DND-41 (cell line): ENCODE measurements around the gene GLB1L.

ENCODE experiments used
- ATAC-seq: fragments of 200-7000 bp; cut with Tn5 transposase; 3 replicates; pipeline ENCODE4 v1.9.1; 2021; ENCODE audit warnings: low read depth; ENCODE audit not compliant: insufficient read depth
- DNase-seq: peaks from one replicate; pipeline ENCODE4 v3.0.0-alpha.2; 2020
- H2AFZ ChIP-seq: 2 replicates; pipeline ENCODE4 v1.6.0; 2012; ENCODE audit warnings: low read depth, low read length
- H3K27ac ChIP-seq: 2 replicates; pipeline ENCODE4 v1.5.1; 2012; ENCODE audit warnings: low read length, inconsistent platforms
- H3K27me3 ChIP-seq: fragments of 200-600 bp; sonication (generic); 2 replicates; pipeline ENCODE4 v1.6.0; 2012; ENCODE audit warnings: low read length, mild to moderate bottlenecking, inconsistent platforms; ENCODE audit not compliant: insufficient read depth, poor library complexity
- H3K36me3 ChIP-seq: 2 replicates; pipeline ENCODE4 v1.5.1; 2012; ENCODE audit warnings: low read length, inconsistent platforms; ENCODE audit not compliant: insufficient read depth
- H3K4me1 ChIP-seq: 2 replicates; pipeline ENCODE4 v1.5.1; 2012; ENCODE audit warnings: mild to moderate bottlenecking, low read length; ENCODE audit not compliant: insufficient read depth
- H3K4me2 ChIP-seq: 2 replicates; pipeline ENCODE4 v1.6.0; 2012; ENCODE audit warnings: mild to moderate bottlenecking, moderate library complexity, low read length, inconsistent platforms; ENCODE audit not compliant: insufficient read depth
- H3K4me3 ChIP-seq, 2 experiments: fragments of 200-600 bp in 1 of 2; shearing (Covaris generic) in 1 of 2; 2 replicates each; pipeline ENCODE4 v1.5.1; 2012 to 2016; ENCODE audit warnings: inconsistent platforms in 2 of 2, low read length in 2 of 2, mild to moderate bottlenecking in 2 of 2, low read depth in 1 of 2, moderate library complexity in 1 of 2
- H3K79me2 ChIP-seq: 2 replicates; pipeline ENCODE4 v1.6.0; 2012; ENCODE audit warnings: low read length, inconsistent platforms; ENCODE audit not compliant: insufficient read depth
- H3K9ac ChIP-seq: 2 replicates; pipeline ENCODE4 v1.6.0; 2012; ENCODE audit warnings: low read depth, mild to moderate bottlenecking, inconsistent platforms, low read length, moderate library complexity
- H3K9me3 ChIP-seq: 2 replicates; pipeline ENCODE4 v1.5.1; 2012; ENCODE audit warnings: low read length, moderate library complexity, mild to moderate bottlenecking, inconsistent platforms; ENCODE audit not compliant: insufficient read depth, severe bottlenecking
- H4K20me1 ChIP-seq: 2 replicates; pipeline ENCODE4 v1.6.0; 2012; ENCODE audit warnings: low read length; ENCODE audit not compliant: insufficient read depth
- CTCF ChIP-seq: IDR thresholded peaks from 2 replicates; pipeline ENCODE4 v1.5.1; 2012; ENCODE audit warnings: borderline replicate concordance, low read length, moderate library complexity, mild to moderate bottlenecking; ENCODE audit not compliant: poor library complexity, severe bottlenecking; ENCODE audit errors: extremely low read depth
- EZH2 ChIP-seq: IDR thresholded peaks from 3 replicates; pipeline ENCODE4 v1.6.1; 2012; ENCODE audit warnings: borderline replicate concordance, low read depth, mild to moderate bottlenecking, moderate library complexity, low read length, inconsistent platforms; ENCODE audit not compliant: severe bottlenecking

The GLB1L gene

GRCh38 chr2:219223831-219224610, 21.2 kb downstream of the GLB1L start:
- H4K20me1 ChIP-seq, result peaks cover 8% of the 10 kb centered on the region; the same call in 1 of the 2 replicates
- no peak for DNase-seq
- H3K9me3 ChIP-seq, result no peaks in the 10 kb centered on the region
- no peak for TF ChIP-seq CTCF
- TF ChIP-seq EZH2, result no peak
- peaks cover 84% of the 10 kb centered on the region for H3K36me3 ChIP-seq
- H2AFZ ChIP-seq, result no peak overlapping the region
- H3K27me3 ChIP-seq, result no peaks in the 10 kb centered on the region
- no peak overlapping the region for H3K4me3 ChIP-seq
- peaks cover 25% of the 10 kb centered on the region for H3K79me2 ChIP-seq
- no peak overlapping the region for H3K27ac ChIP-seq
- H3K4me1 ChIP-seq, result peaks cover 19% of the 10 kb centered on the region
- no peak for ATAC-seq
- H3K4me2 ChIP-seq, result no peak overlapping the region
- no peak overlapping the region for H3K9ac ChIP-seq

- Histone ChIP-seq H3K9me3 (no peaks in the 10 kb centered on the region), H3K27ac (no peak overlapping the region), H3K79me2 (peaks cover 5% of the 10 kb centered on the region), H3K9ac (no peak overlapping the region), H3K4me2 (no peak overlapping the region), H2AFZ (no peak overlapping the region), H3K4me3 (no peak overlapping the region), H3K27me3 (no peaks in the 10 kb centered on the region), H4K20me1 (peaks cover 3% of the 10 kb centered on the region; the same call in 1 of the 2 replicates), H3K36me3 (peaks cover 78% of the 10 kb centered on the region), H3K4me1 (peaks cover 14% of the 10 kb centered on the region)
- ATAC-seq (no peak), DNase-seq (no peak)
- TF ChIP-seq EZH2, result no peak
- TF ChIP-seq CTCF, result no peak
Measured at GRCh38 chr2:219221957-219222518, 23.2 kb downstream of the GLB1L start.

- no peaks in the 10 kb centered on the region for H3K79me2 ChIP-seq
- H3K36me3 ChIP-seq, result peaks cover 74% of the 10 kb centered on the region
- peaks cover 3% of the 10 kb centered on the region; the same call in 1 of the 2 replicates for H4K20me1 ChIP-seq
- H3K9ac ChIP-seq, result no peak overlapping the region
- H3K9me3 ChIP-seq, result no peaks in the 10 kb centered on the region
- no peak for TF ChIP-seq CTCF
- TF ChIP-seq EZH2, result no peak
- H3K4me3 ChIP-seq, result no peak overlapping the region
- H2AFZ ChIP-seq, result no peak overlapping the region
- no peaks in the 10 kb centered on the region for H3K27me3 ChIP-seq
- no peak overlapping the region for H3K27ac ChIP-seq
- no peak overlapping the region for H3K4me2 ChIP-seq
- no peak for ATAC-seq
- no peak for DNase-seq
- H3K4me1 ChIP-seq, result peaks cover 12% of the 10 kb centered on the region
Measured at GRCh38 chr2:219220652-219221402, 24.4 kb downstream of the GLB1L start.
